Testis (tissue), 3 donors: ENCODE data around the gene TBCE. TPM values are rescaled to one million over a fixed set of nuclear protein-coding genes. Genes with fewer than 3 reads are reported as not detected.
"Not testable (repeated sequence)": the region's sequence is repeated elsewhere in the genome, so short reads cannot be mapped to it uniquely, and the experiment has no call there.

Source experiments
- DNase-seq: peaks from one replicate; pipeline ENCODE4 v3.0.0-alpha.2; 2019
- H3K27ac ChIP-seq, 2 donors: fragments of 200-600 bp; sonication (generic); one replicate each; pipeline ENCODE4 v1.5.1; 2019
- H3K27me3 ChIP-seq: fragments of 200-600 bp; sonication (generic); one replicate; pipeline ENCODE4 v1.5.1; 2019
- H3K36me3 ChIP-seq: fragments of 200-600 bp; sonication (generic); one replicate; pipeline ENCODE4 v1.5.1; 2017; ENCODE audit warnings: low read depth; ENCODE audit errors: missing control alignments
- H3K4me1 ChIP-seq: fragments of 200-600 bp; sonication (generic); one replicate; pipeline ENCODE4 v1.5.1; 2019
- H3K4me3 ChIP-seq, 2 donors: fragments of 200-600 bp; sonication (generic); one replicate each; pipeline ENCODE4 v1.5.1; 2017 to 2019
- H3K9me3 ChIP-seq: fragments of 200-600 bp; sonication (generic); one replicate; pipeline ENCODE4 v1.5.1; 2017
- POLR2A ChIP-seq: fragments of 450-650 bp; IDR thresholded peaks from one replicate; pipeline ENCODE4 v1.6.1; 2017; ENCODE audit warnings: antibody characterized with exemption, mild to moderate bottlenecking, moderate library complexity
- WGBS, 2 donors: methylation state at CpG; one replicate each; pipeline ENCODE4 v1.1.5; 2018; 5-methylcytosine and 5-hydroxymethylcytosine counted together
- intact Hi-C: fragments of 100-400 bp; cut with DNase I; formaldehyde crosslinking; loops from one replicate; pipeline ENCODE4 v1.15.1; 2023; ENCODE audit warnings: low total_unique reads
- polyA plus RNA-seq: library from polyadenylated mRNA; stranded (reverse); fragments of 350-450 nt; fragmentation: Illumina TruSeq; extraction: RNeasy Lipid Tissue Mini Kit (QIAGEN cat#74804); gene quantifications from one replicate; pipeline ENCODE4 v1.2.3, GENCODE V29; 2014; ENCODE audit warnings: low read depth, low replicate concordance; ENCODE audit not compliant: insufficient read depth
- total RNA-seq, 2 donors: library from RNA; depleted of rRNA; stranded (reverse); fragments of >200 nt; gene quantifications; one replicate each; pipeline ENCODE4 v1.2.3, GENCODE V29; 2016
- TF ChIP-seq, protein P1 (sequence below), 3 experiments: fragments of 450-650 bp in 2 of 3; fragments of 200-600 bp in 1 of 3; sonication (generic) in 1 of 3; IDR thresholded peaks; one replicate each; pipeline ENCODE4 v1.5.1; 2016 to 2019; ENCODE audit warnings: antibody characterized with exemption in 3 of 3, mild to moderate bottlenecking in 2 of 3, moderate library complexity in 1 of 3

The TBCE gene
- total and polyA plus RNA-seq, 3 donors from 2014 or later: 20.1 to 29.8 (median 22.4) TPM

DNA sequence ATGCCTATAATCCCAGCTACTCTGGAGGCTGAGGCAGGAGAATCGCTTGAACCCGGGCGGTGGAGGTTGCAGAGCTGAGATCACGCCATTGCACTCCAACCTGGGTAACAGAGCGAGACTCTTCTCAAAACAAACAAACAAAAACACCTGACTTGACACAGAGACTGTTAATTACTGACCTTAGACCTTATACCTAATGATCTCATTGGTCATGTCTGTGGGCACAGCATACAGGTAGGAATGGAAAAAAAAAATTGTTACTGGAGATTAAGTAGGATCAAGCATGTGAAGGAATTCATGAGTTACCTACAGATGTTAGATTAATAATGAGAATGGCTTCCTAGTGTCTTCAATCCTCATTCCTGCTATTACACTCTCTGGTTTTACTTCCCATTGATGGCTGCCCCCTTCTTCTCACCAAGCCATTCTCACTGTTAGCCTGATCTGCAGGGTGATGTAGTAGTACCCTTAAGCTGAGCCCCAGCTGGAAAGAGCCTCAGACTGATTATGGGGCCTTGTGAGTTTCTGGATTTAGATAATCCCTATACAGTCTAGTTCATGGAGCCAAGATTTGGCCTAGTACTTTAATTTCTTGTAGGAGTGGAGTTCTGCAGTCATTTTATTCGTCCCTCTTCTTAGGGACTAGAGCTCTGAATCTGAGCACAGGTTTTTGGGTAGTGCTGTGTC lies 8.8 kb downstream of the TBCE start:
- H3K4me1 ChIP-seq: no peaks in the 10 kb centered on the region
- H3K27ac ChIP-seq: no peak overlapping the region
- no peak for DNase-seq
- no peak for TF ChIP-seq POLR2A
- TF ChIP-seq, protein P1, sequence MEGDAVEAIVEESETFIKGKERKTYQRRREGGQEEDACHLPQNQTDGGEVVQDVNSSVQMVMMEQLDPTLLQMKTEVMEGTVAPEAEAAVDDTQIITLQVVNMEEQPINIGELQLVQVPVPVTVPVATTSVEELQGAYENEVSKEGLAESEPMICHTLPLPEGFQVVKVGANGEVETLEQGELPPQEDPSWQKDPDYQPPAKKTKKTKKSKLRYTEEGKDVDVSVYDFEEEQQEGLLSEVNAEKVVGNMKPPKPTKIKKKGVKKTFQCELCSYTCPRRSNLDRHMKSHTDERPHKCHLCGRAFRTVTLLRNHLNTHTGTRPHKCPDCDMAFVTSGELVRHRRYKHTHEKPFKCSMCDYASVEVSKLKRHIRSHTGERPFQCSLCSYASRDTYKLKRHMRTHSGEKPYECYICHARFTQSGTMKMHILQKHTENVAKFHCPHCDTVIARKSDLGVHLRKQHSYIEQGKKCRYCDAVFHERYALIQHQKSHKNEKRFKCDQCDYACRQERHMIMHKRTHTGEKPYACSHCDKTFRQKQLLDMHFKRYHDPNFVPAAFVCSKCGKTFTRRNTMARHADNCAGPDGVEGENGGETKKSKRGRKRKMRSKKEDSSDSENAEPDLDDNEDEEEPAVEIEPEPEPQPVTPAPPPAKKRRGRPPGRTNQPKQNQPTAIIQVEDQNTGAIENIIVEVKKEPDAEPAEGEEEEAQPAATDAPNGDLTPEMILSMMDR (IDR thresholded peaks at IDR 0.05): no peak
- WGBS, 2 donors: 95 to 97% methylated on average over 6 of the region's 6 CpGs
- no peaks in the 10 kb centered on the region for H3K36me3 ChIP-seq
- no peak overlapping the region for H3K4me3 ChIP-seq
- H3K27me3 ChIP-seq: no peaks in the 10 kb centered on the region
- intact Hi-C loops: no loop called here
- H3K9me3 ChIP-seq: no peaks in the 10 kb centered on the region

DNA sequence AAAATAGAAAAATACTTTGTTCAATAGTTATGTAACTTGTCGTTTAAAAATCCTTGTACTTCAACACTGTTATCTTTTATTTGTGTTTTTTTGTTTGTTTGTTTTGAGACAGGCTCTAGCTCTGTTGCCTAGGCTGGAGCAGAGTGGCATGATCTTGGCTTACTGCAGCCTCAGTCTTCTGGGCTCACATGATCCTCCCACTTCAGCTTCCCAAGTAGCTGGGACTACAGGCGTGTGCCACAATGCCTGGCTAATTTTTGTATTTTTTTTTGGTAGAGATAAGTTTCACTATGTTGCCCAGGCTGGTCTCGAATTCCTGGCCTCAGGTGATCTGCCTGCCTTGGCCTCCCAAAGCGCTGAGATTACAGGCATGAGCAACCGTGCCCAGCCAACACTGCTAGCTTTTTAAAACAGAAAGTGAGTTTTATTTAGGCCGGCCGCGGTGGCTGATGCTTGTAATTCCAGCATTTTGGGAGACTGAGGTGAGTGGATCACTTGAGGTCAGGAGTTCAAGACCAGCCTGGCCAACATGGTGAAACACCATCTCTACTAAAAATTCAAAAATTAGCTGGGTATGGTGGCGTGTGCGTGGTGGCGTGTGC lies 11.0 kb downstream of the TBCE start:
- H3K36me3 ChIP-seq, intact Hi-C loops, H3K4me1 ChIP-seq, H3K27ac ChIP-seq, H3K27me3 ChIP-seq, H3K4me3 ChIP-seq, H3K9me3 ChIP-seq, DNase-seq: not testable (repeated sequence)
- whole genome bisulfite sequencing, 2 donors: 90% methylated on average over 11 of the region's 11 CpGs

DNA sequence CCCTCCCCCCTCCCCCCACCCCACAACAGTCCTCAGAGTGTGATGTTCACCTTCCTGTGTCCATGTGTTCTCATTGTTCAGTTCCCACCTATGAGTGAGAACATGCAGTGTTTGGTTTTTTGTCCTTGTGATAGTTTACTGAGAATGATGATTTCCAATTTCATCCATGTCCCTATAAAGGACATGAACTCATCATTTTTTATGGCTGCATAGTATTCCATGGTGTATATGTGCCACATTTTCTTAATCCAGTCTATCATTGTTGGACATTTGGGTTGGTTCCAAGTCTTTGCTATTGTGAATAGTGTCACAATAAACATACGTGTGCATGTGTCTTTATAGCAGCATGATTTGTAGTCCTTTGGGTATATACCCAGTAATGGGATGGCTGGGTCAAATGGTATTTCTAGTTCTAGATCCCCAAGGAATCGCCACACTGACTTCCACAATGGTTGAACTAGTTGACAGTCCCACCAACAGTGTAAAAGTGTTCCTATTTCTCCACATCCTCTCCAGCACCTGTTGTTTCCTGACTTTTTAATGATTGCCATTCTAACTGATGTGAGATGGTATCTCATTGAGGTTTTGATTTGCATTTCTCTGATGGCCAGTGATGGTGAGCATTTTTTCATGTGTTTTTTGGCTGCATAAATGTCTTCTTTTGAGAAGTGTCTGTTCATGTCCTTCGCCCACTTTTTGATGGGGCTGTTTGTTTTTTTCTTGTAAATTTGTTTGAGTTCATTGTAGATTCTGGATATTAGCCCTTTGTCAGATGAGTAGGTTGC lies 14.9 kb downstream of the TBCE start:
- intact Hi-C loops, H3K27me3 ChIP-seq, H3K9me3 ChIP-seq, H3K36me3 ChIP-seq, DNase-seq, H3K4me1 ChIP-seq, H3K27ac ChIP-seq, H3K4me3 ChIP-seq: not testable (repeated sequence)
- WGBS, 2 donors: no CpG with 5 or more reads among the region's 3 CpGs

DNA sequence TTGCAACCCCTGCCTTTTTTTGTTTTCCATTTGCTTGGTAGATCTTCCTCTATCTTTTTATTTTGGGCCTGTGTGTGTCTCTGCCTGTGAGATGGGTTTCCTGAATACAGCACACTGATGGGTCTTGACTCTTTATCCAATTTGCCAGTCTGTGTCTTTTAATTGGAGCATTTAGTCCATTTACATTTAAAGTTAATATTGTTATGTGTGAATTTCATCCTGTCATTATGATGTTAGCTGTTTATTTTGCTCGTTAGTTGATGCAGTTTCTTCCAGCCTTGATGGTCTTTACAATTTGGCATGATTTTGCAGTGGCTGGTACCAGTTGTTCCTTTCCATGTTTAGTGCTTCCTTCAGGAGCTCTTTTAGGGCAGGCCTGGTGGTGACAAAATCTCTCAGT lies 18.4 kb downstream of the TBCE start:
- H3K27ac ChIP-seq, intact Hi-C loops, H3K27me3 ChIP-seq, H3K4me1 ChIP-seq, DNase-seq, H3K36me3 ChIP-seq, H3K4me3 ChIP-seq, H3K9me3 ChIP-seq: not testable (repeated sequence)
- 100% methylated on average over 1 of the region's 1 CpG for WGBS, 2 donors

DNA sequence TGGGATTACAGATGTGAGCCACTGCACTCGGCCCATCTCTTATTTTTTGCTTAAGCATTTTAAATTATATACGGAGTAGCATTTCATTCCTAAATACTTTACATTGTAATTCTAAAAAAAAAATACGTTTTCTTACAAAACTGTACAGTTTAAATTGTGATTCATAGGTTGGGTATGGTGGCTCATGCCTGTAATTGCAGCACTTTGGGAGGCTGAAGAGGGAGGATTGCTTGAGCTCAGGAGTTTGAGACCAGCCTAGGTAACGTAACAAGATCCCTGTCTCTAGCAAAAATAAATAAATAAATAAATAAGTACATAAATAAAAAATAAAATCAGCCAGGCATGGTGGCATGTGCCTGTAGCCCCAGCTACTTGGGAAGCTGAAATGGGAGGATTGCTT lies 24.6 kb downstream of the TBCE start:
- H3K9me3 ChIP-seq: no peaks in the 10 kb centered on the region
- no peaks in the 10 kb centered on the region for H3K27me3 ChIP-seq
- no peaks in the 10 kb centered on the region for H3K4me1 ChIP-seq
- H3K4me3 ChIP-seq: no peak overlapping the region
- TF ChIP-seq POLR2A: no peak
- TF ChIP-seq, protein P1 (IDR thresholded peaks at IDR 0.05): no peak
- no peaks in the 10 kb centered on the region for H3K36me3 ChIP-seq
- no peak overlapping the region for H3K27ac ChIP-seq
- WGBS, 2 donors: 92 to 95% methylated on average over 4 of the region's 4 CpGs
- DNase-seq: no peak
- intact Hi-C loops: no loop called here

DNA sequence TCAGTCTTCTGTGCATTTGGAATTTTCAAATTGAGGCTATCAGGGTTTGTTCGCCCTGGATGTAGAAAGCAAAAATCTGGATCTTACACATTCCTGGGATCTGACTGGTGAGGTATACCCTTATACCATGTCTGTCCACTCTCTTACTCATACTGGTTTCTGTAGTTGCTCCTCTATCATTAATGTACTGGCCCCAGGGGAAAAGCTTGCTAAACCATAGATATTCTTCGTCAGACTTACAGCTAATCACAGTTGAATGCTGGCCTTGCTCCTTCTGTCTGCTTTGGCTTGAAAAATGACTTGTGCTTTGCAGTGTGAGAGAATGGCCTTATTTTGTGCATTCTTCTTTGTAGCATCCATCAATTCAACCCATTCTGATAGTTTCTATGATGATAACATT lies 30.5 kb downstream of the TBCE start:
- no peak overlapping the region for H3K27ac ChIP-seq
- DNase-seq: no peak
- H3K36me3 ChIP-seq: no peaks in the 10 kb centered on the region
- H3K9me3 ChIP-seq: no peaks in the 10 kb centered on the region
- no peaks in the 10 kb centered on the region for H3K4me1 ChIP-seq
- TF ChIP-seq, protein P1 (IDR thresholded peaks at IDR 0.05): no peak
- no peak for TF ChIP-seq POLR2A
- H3K4me3 ChIP-seq: no peak overlapping the region
- H3K27me3 ChIP-seq: no peaks in the 10 kb centered on the region
- 59 to 72% methylated on average over 2 of the region's 2 CpGs for WGBS, 2 donors
- intact Hi-C loops: no loop called here
